Adrenal gland (tissue), 5 donors: ENCODE measurements around the gene OXNAD1.

Experiments used
- POLR2A ChIP-seq, 2 donors: fragments of 450-650 bp; IDR thresholded peaks; one replicate each; pipeline ENCODE4 v1.6.1; 2017; ENCODE audit warnings: antibody characterized with exemption in 2 of 2, mild to moderate bottlenecking in 2 of 2, moderate library complexity in 1 of 2
- TF ChIP-seq, protein P1 (sequence below), 6 experiments: fragments of 450-650 bp in 4 of 6; fragments of 200-600 bp in 2 of 6; sonication (generic) in 1 of 6; IDR thresholded peaks; 1 replicate in 5 of 6; 2 replicates in 1 of 6; pipeline versions ENCODE4 v1.5.1 to v1.8.0; 2016 to 2021; ENCODE audit warnings: antibody characterized with exemption in 6 of 6, mild to moderate bottlenecking in 2 of 6, moderate library complexity in 1 of 6
- donor health status: DM: no; HTN: no; CAD: no.

- TF ChIP-seq, protein P1, sequence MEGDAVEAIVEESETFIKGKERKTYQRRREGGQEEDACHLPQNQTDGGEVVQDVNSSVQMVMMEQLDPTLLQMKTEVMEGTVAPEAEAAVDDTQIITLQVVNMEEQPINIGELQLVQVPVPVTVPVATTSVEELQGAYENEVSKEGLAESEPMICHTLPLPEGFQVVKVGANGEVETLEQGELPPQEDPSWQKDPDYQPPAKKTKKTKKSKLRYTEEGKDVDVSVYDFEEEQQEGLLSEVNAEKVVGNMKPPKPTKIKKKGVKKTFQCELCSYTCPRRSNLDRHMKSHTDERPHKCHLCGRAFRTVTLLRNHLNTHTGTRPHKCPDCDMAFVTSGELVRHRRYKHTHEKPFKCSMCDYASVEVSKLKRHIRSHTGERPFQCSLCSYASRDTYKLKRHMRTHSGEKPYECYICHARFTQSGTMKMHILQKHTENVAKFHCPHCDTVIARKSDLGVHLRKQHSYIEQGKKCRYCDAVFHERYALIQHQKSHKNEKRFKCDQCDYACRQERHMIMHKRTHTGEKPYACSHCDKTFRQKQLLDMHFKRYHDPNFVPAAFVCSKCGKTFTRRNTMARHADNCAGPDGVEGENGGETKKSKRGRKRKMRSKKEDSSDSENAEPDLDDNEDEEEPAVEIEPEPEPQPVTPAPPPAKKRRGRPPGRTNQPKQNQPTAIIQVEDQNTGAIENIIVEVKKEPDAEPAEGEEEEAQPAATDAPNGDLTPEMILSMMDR (IDR thresholded peaks at IDR 0.05): no peak
- no peak for TF ChIP-seq POLR2A (IDR thresholded peaks at IDR 0.05)
Observed at GRCh38 chr3:16266714-16267113, 1.7 kb downstream of the OXNAD1 start.
